Measurements from ENCODE around the gene ADORA1.

ADORA1 gene

GRCh38 chr1:203213126-203213525 is 85.6 kb downstream of the ADORA1 start:
- no peak for DNase-seq (ENCODE audit: low spot score)

GRCh38 chr1:203214871-203215270 is 87.3 kb downstream of the ADORA1 start:
- no peak for DNase-seq (ENCODE audit: low spot score)

- DNase-seq (ENCODE audit: low spot score), result no peak
Observed at GRCh38 chr1:203215573-203215972, 88.0 kb downstream of the ADORA1 start.

- peak; percentile 77 for DNase-seq (ENCODE audit: low spot score)
Observed at GRCh38 chr1:203216274-203217138, 89.0 kb downstream of the ADORA1 start.

Data from AG08395 (cell line).